SK-N-SH treated with all-trans-retinoic acid at 6 μM for 48 hours (cell line): ENCODE data around the gene CCDC85C.

Experiments
- ATAC-seq: fragments of 200-7000 bp; cut with Tn5 transposase; 3 replicates; pipeline ENCODE4 v1.9.1; 2020; ENCODE audit warnings: mild to moderate bottlenecking, moderate library complexity
- ARNTL ChIP-seq: fragments of 450-650 bp; formaldehyde crosslinking; IDR thresholded peaks from 2 replicates; pipeline ENCODE4 v1.5.0; 2020; ENCODE audit warnings: low read depth, mild to moderate bottlenecking, moderate library complexity, borderline replicate concordance
- BACH2 ChIP-seq: fragments of 250-450 bp; sonication (Bioruptor Pico); IDR thresholded peaks from 2 replicates; pipeline ENCODE4 v1.9.0; 2021; ENCODE audit warnings: mild to moderate bottlenecking, borderline replicate concordance
- CREB5 ChIP-seq: fragments of 250-450 bp; sonication (Bioruptor Pico); IDR thresholded peaks from 2 replicates; pipeline ENCODE4 v1.5.1; 2020; ENCODE audit warnings: low read depth, mild to moderate bottlenecking, moderate library complexity
- CSDC2 ChIP-seq: fragments of 250-450 bp; sonication (Bioruptor Pico); IDR thresholded peaks from 2 replicates; pipeline ENCODE4 v1.5.0; 2020; ENCODE audit warnings: mild to moderate bottlenecking, moderate library complexity
- CSRNP3 ChIP-seq: fragments of 250-450 bp; sonication (Bioruptor Pico); IDR thresholded peaks from 2 replicates; pipeline ENCODE4 v1.5.1; 2021; ENCODE audit warnings: mild to moderate bottlenecking, moderate library complexity
- ESRRG ChIP-seq: fragments of 250-450 bp; sonication (Bioruptor Pico); IDR thresholded peaks from 2 replicates; pipeline ENCODE4 v1.6.1; 2021; ENCODE audit warnings: mild to moderate bottlenecking
- ISL1 ChIP-seq: fragments of 250-450 bp; sonication (Bioruptor Pico); IDR thresholded peaks from 2 replicates; pipeline ENCODE4 v2.1.2; 2022; ENCODE audit warnings: mild to moderate bottlenecking, moderate library complexity
- OSR1 ChIP-seq: fragments of 250-450 bp; sonication (Bioruptor Pico); IDR thresholded peaks from 2 replicates; pipeline ENCODE4 v1.8.0; 2022; ENCODE audit warnings: moderate library complexity, mild to moderate bottlenecking, inconsistent platforms
- PATZ1 ChIP-seq: fragments of 250-450 bp; sonication (Bioruptor Pico); IDR thresholded peaks from 2 replicates; pipeline ENCODE4 v1.8.0; 2020; ENCODE audit warnings: mild to moderate bottlenecking, moderate library complexity, borderline replicate concordance
- POU6F1 ChIP-seq: fragments of 250-450 bp; sonication (Bioruptor Pico); IDR thresholded peaks from 2 replicates; pipeline ENCODE4 v1.8.0; 2021; ENCODE audit warnings: low read depth, mild to moderate bottlenecking, moderate library complexity, borderline replicate concordance
- PPARA ChIP-seq: fragments of 250-450 bp; sonication (Bioruptor Pico); IDR thresholded peaks from 2 replicates; pipeline ENCODE4 v1.5.0; 2020; ENCODE audit warnings: mild to moderate bottlenecking, borderline replicate concordance
- RARB ChIP-seq: fragments of 250-450 bp; sonication (Bioruptor Pico); IDR thresholded peaks from 2 replicates; pipeline ENCODE4 v1.8.0; 2021; ENCODE audit warnings: mild to moderate bottlenecking, moderate library complexity
- SNAI2 ChIP-seq: fragments of 250-450 bp; sonication (Bioruptor Pico); IDR thresholded peaks from 2 replicates; pipeline ENCODE4 v1.5.0; 2020; ENCODE audit warnings: mild to moderate bottlenecking, moderate library complexity
- TCF4 ChIP-seq: fragments of 250-450 bp; sonication (Bioruptor Pico); IDR thresholded peaks from 2 replicates; pipeline ENCODE4 v1.8.0; 2021; ENCODE audit warnings: mild to moderate bottlenecking, moderate library complexity, borderline replicate concordance
- TOX ChIP-seq: fragments of 250-450 bp; sonication (Bioruptor Pico); IDR thresholded peaks from 2 replicates; pipeline ENCODE4 v1.8.0; 2021; ENCODE audit warnings: mild to moderate bottlenecking, moderate library complexity, borderline replicate concordance
- TSHZ2 ChIP-seq: fragments of 250-450 bp; sonication (Bioruptor Pico); IDR thresholded peaks from 2 replicates; pipeline ENCODE4 v1.5.0; 2020; ENCODE audit warnings: mild to moderate bottlenecking, moderate library complexity
- ZC3H10 ChIP-seq: fragments of 250-450 bp; sonication (Bioruptor Pico); IDR thresholded peaks from 2 replicates; pipeline ENCODE4 v1.5.1; 2021; ENCODE audit warnings: mild to moderate bottlenecking, moderate library complexity
- ZFP3 ChIP-seq: fragments of 250-450 bp; sonication (Bioruptor Pico); IDR thresholded peaks from 2 replicates; pipeline ENCODE4 v1.5.0; 2020; ENCODE audit warnings: mild to moderate bottlenecking, moderate library complexity
- ZFP30 ChIP-seq: fragments of 450-650 bp; formaldehyde crosslinking; IDR thresholded peaks from 2 replicates; pipeline ENCODE4 v1.5.0; 2022; ENCODE audit warnings: mild to moderate bottlenecking, moderate library complexity
- ZNF565 ChIP-seq: fragments of 450-650 bp; formaldehyde crosslinking; conservative IDR thresholded peaks from 2 replicates; pipeline ENCODE4 v1.5.0; 2020; ENCODE audit warnings: low read depth, mild to moderate bottlenecking, moderate library complexity
- ZNF70 ChIP-seq: fragments of 450-650 bp; formaldehyde crosslinking; IDR thresholded peaks from 2 replicates; pipeline ENCODE4 v1.5.0; 2020; ENCODE audit warnings: mild to moderate bottlenecking, moderate library complexity
- ZNF8 ChIP-seq: fragments of 450-650 bp; formaldehyde crosslinking; IDR thresholded peaks from 2 replicates; pipeline ENCODE4 v1.5.0; 2020; ENCODE audit warnings: mild to moderate bottlenecking, moderate library complexity

The CCDC85C gene

GRCh38 chr14:99612738-99613330 lies 8.8 kb upstream of the CCDC85C start:
- peak; percentile 65 for ATAC-seq
- TF ChIP-seq BACH2 (CRISPR knock-in tag): no peak
- TF ChIP-seq OSR1: no peak
- TF ChIP-seq RARB: no peak
- no peak for TF ChIP-seq TOX (CRISPR knock-in tag)
- TF ChIP-seq CSDC2 (CRISPR knock-in tag): no peak
- no peak for TF ChIP-seq ZC3H10
- TF ChIP-seq TCF4 (CRISPR knock-in tag): no peak

- no peak for ATAC-seq
- TF ChIP-seq SNAI2 (CRISPR knock-in tag) (no peak), ZC3H10 (no peak), TOX (CRISPR knock-in tag) (no peak), POU6F1 (CRISPR knock-in tag) (no peak), CSRNP3 (CRISPR knock-in tag) (no peak), PATZ1 (CRISPR knock-in tag) (no peak), CSDC2 (CRISPR knock-in tag) (no peak), ESRRG (CRISPR knock-in tag) (no peak), PPARA (no peak), ARNTL (no peak), ISL1 (CRISPR knock-in tag) (no peak), TCF4 (CRISPR knock-in tag) (no peak), RARB (no peak), CREB5 (CRISPR knock-in tag) (no peak), ZNF565 (CRISPR knock-in tag) (no peak), ZNF8 (no peak), TSHZ2 (no peak), ZFP3 (CRISPR knock-in tag) (no peak), BACH2 (CRISPR knock-in tag) (no peak), ZFP30 (CRISPR knock-in tag) (no peak)
These were observed 8.2 kb upstream of the CCDC85C start for GRCh38 chr14:99612071-99612737.

GRCh38 chr14:99611646-99612045 lies 7.6 kb upstream of the CCDC85C start:
- TF ChIP-seq CREB5 (CRISPR knock-in tag): no peak
- no peak for TF ChIP-seq ZNF70 (CRISPR knock-in tag)
- no peak for TF ChIP-seq RARB
- TF ChIP-seq ARNTL: no peak
- no peak for ATAC-seq
